CD14-positive monocyte (primary cell): ENCODE data around the gene RBL1. TPM values are rescaled to one million over a fixed set of nuclear protein-coding genes. Genes with fewer than 3 reads are reported as not detected.
A peak's percentile ranks its signal among the peaks of the same experiment; 100 is the strongest.
"Not testable (repeated sequence)": the region's sequence is repeated elsewhere in the genome, so short reads cannot be mapped to it uniquely, and the experiment has no call there.

Experiments used
- DNase-seq, 3 donors: peaks; one replicate each; pipeline ENCODE4 v3.0.0-alpha.2; 2011 to 2022
- H2AFZ ChIP-seq: 2 replicates; pipeline ENCODE4 v1.6.0; 2012; ENCODE audit warnings: mild to moderate bottlenecking, low read depth, low read length, inconsistent platforms; ENCODE audit not compliant: insufficient read depth, poor library complexity, severe bottlenecking
- H3K27ac ChIP-seq, 2 donors: 1 replicate in 1 of 2; 2 replicates in 1 of 2; pipeline ENCODE4 v1.5.1; 2012 to 2013; ENCODE audit warnings: low read length in 2 of 2, control low read depth in 1 of 2, inconsistent platforms in 1 of 2, low read depth in 1 of 2, mild to moderate bottlenecking in 1 of 2
- H3K27me3 ChIP-seq, 2 donors: one replicate each; pipeline versions ENCODE4 v1.6.0 to v1.6.1; 2011 to 2013; ENCODE audit warnings: low read length in 2 of 2; ENCODE audit not compliant: control insufficient read depth in 2 of 2, insufficient read depth in 2 of 2
- H3K36me3 ChIP-seq, 2 donors: replicated peaks in 1 of 2; 1 replicate in 1 of 2; 2 replicates in 1 of 2; pipeline versions ENCODE4 v1.5.1 to v1.6.1; 2012 to 2013; ENCODE audit warnings: low read length in 2 of 2, control low read depth in 1 of 2, inconsistent platforms in 1 of 2, mild to moderate bottlenecking in 1 of 2; ENCODE audit not compliant: insufficient read depth in 2 of 2, control insufficient read depth in 1 of 2
- H3K4me1 ChIP-seq, 2 donors: 1 replicate in 1 of 2; 2 replicates in 1 of 2; pipeline versions ENCODE4 v1.5.1 to v1.6.1; 2012 to 2013; ENCODE audit warnings: low read length in 2 of 2, control low read depth in 1 of 2, inconsistent platforms in 1 of 2, mild to moderate bottlenecking in 1 of 2, moderate library complexity in 1 of 2; ENCODE audit not compliant: insufficient read depth in 2 of 2, control insufficient read depth in 1 of 2
- H3K4me2 ChIP-seq: replicated peaks from 2 replicates; pipeline ENCODE3; 2012; ENCODE audit warnings: low read length, moderate library complexity, mild to moderate bottlenecking; ENCODE audit not compliant: poor library complexity, severe bottlenecking; ENCODE audit errors: extremely low read depth
- H3K4me3 ChIP-seq, 3 experiments: fragments of 200-600 bp in 1 of 3; sonication (generic) in 1 of 3; replicated peaks in 1 of 3; 1 replicate in 2 of 3; 2 replicates in 1 of 3; pipeline ENCODE4 v1.5.1; 2011 to 2013; ENCODE audit warnings: low read length in 3 of 3, mild to moderate bottlenecking in 3 of 3, control low read depth in 2 of 3, low read depth in 2 of 3, inconsistent platforms in 1 of 3, moderate library complexity in 1 of 3
- H3K79me2 ChIP-seq: 2 replicates; pipeline ENCODE4 v1.6.0; 2012; ENCODE audit warnings: mild to moderate bottlenecking, control low read depth, inconsistent platforms, low read length, moderate library complexity; ENCODE audit not compliant: insufficient read depth
- H3K9ac ChIP-seq: 2 replicates; pipeline ENCODE4 v1.6.0; 2017; ENCODE audit warnings: low read length, mild to moderate bottlenecking; ENCODE audit not compliant: insufficient read depth, poor library complexity, severe bottlenecking
- H3K9me3 ChIP-seq, 2 donors: replicated peaks in 1 of 2; 1 replicate in 1 of 2; 2 replicates in 1 of 2; pipeline versions ENCODE4 v1.5.1 to v1.6.1; 2012 to 2013; ENCODE audit warnings: low read length in 2 of 2, control low read depth in 1 of 2; ENCODE audit not compliant: control insufficient read depth in 1 of 2, insufficient read depth in 1 of 2
- H4K20me1 ChIP-seq: 2 replicates; pipeline ENCODE4 v1.6.0; 2012; ENCODE audit warnings: mild to moderate bottlenecking, low read length, control low read depth, moderate library complexity; ENCODE audit not compliant: insufficient read depth
- H3K27ac Mint-ChIP-seq, 7 donors: one replicate each; pipeline ENCODE4 v1.8.0; 2020; ENCODE audit warnings: mild to moderate bottlenecking in 7 of 7, mixed read lengths in 7 of 7, moderate library complexity in 6 of 7, inconsistent platforms in 2 of 7
- H3K27me3 Mint-ChIP-seq, 3 donors: one replicate each; pipeline ENCODE4 v1.8.0; 2021 to 2022; ENCODE audit warnings: low read depth in 3 of 3, mild to moderate bottlenecking in 3 of 3, mixed read lengths in 3 of 3, moderate library complexity in 3 of 3, inconsistent platforms in 1 of 3
- H3K36me3 Mint-ChIP-seq, 2 donors: one replicate each; pipeline ENCODE4 v1.8.0; 2020; ENCODE audit warnings: mixed read lengths in 2 of 2, inconsistent platforms in 1 of 2, mild to moderate bottlenecking in 1 of 2
- H3K4me1 Mint-ChIP-seq: one replicate; pipeline ENCODE4 v1.8.0; 2020; ENCODE audit warnings: mild to moderate bottlenecking, mixed read lengths
- H3K4me3 Mint-ChIP-seq, 2 donors: one replicate each; pipeline ENCODE4 v1.8.0; 2020; ENCODE audit warnings: mild to moderate bottlenecking in 2 of 2, mixed read lengths in 2 of 2, moderate library complexity in 1 of 2
- H3K9me3 Mint-ChIP-seq, 7 donors: one replicate each; pipeline ENCODE4 v1.8.0; 2020 to 2022; ENCODE audit warnings: mixed read lengths in 7 of 7, mild to moderate bottlenecking in 6 of 7, moderate library complexity in 6 of 7, inconsistent platforms in 2 of 7
- WGBS: methylation state at CpG from one replicate; pipeline ENCODE4 v1.1.5; 2013; ENCODE audit warnings: missing lambda C conversion rate; ENCODE audit not compliant: insufficient coverage; 5-methylcytosine and 5-hydroxymethylcytosine counted together
- intact Hi-C, 2 donors: fragments of 100-400 bp; cut with micrococcal nuclease; formaldehyde crosslinking; loops; one replicate each; pipeline versions ENCODE4 v1.15.0 to v1.15.1; 2023
- polyA plus RNA-seq, 3 donors: library from polyadenylated mRNA; depleted of rRNA in 1 of 3; unstranded in 2 of 3; stranded (reverse) in 1 of 3; fragments of 300-500 nt in 2 of 3; fragments of >200 nt in 1 of 3; fragmentation: Illumina TruSeq in 2 of 3; gene quantifications; 1 replicate in 2 of 3; 2 replicates in 1 of 3; pipeline ENCODE4 v1.2.3, GENCODE V29; 2012 to 2021
- TF ChIP-seq, protein P1 (sequence below): fragments of 200-600 bp; IDR thresholded peaks from one replicate; pipeline ENCODE4 v1.8.0; 2022; ENCODE audit warnings: antibody characterized with exemption, mild to moderate bottlenecking

Gene RBL1
- polyA plus RNA-seq, 3 donors: 1.5 to 3.7 (median 2.4) TPM

DNA sequence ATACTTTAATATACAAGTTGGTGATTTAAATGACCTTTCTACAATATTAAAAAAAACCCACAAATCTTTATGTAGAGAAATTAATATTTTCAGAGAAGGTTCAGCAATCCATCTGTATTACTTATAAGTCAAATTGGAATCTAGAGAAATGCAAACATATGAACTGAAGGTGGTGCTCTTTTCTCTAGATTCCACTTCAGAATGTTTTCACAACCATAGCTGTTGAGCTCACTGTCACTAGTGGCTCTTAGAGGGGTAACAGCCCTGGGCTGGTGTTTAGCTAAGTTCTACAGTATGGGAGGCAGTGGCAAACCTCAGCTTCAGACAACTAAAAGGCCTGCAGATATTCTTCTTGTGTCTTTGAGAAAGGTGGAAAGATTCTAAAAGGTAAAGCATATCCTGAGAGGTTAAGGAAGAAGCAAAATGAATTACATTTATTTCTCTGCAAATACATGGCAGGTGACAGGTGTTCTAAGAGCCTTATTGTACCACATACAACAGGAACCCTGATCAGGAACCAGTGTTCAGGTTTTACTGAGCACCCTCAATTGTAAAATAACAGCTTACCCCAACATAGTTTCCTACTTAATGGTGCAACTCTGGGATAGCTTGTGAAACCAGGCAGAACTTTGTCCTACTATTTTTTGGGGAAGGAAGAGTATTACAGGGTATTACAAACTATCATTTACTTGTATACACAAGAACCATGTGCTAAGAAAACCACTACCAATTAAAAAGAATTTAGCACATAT lies 87.7 kb downstream of the RBL1 start:
- H3K36me3 ChIP-seq: no peaks in the 10 kb centered on the region
- H3K9me3 ChIP-seq: no peaks in the 10 kb centered on the region
- no peak overlapping the region for H2AFZ ChIP-seq
- peak overlapping the region; percentile 72 to 96 for H3K27ac ChIP-seq
- H3K79me2 ChIP-seq: peaks cover 41% of the 10 kb centered on the region
- Mint-ChIP-seq H3K27me3 (no peaks in the 10 kb centered on the region), H3K36me3 (peaks cover 7 to 11% of the 10 kb centered on the region in 2 donors), H3K9me3 (no peaks in the 10 kb centered on the region), H3K4me1 (peaks cover 61% of the 10 kb centered on the region), H3K27ac (peak overlapping the region; percentile 96 to 99 (median 98)), H3K4me3 (peak overlapping the region; percentile 56 to 84)
- intact Hi-C loops: loop anchor here in 1 of 2 donors (2.0 kb wide), 1 partner anchor 57 kb away; the partner anchor contains the start of gene SAMHD1
- H3K4me2 ChIP-seq: peak overlapping the region; percentile 68
- peaks cover 75 to 82% of the 10 kb centered on the region in 2 donors for H3K4me1 ChIP-seq
- DNase-seq: peak; percentile 33 to 66 (median 50)
- H4K20me1 ChIP-seq: no peaks in the 10 kb centered on the region
- peak overlapping the region in 1 of 3 experiments; percentile 62 for H3K4me3 ChIP-seq
- no peaks in the 10 kb centered on the region for H3K27me3 ChIP-seq
- TF ChIP-seq, protein P1, sequence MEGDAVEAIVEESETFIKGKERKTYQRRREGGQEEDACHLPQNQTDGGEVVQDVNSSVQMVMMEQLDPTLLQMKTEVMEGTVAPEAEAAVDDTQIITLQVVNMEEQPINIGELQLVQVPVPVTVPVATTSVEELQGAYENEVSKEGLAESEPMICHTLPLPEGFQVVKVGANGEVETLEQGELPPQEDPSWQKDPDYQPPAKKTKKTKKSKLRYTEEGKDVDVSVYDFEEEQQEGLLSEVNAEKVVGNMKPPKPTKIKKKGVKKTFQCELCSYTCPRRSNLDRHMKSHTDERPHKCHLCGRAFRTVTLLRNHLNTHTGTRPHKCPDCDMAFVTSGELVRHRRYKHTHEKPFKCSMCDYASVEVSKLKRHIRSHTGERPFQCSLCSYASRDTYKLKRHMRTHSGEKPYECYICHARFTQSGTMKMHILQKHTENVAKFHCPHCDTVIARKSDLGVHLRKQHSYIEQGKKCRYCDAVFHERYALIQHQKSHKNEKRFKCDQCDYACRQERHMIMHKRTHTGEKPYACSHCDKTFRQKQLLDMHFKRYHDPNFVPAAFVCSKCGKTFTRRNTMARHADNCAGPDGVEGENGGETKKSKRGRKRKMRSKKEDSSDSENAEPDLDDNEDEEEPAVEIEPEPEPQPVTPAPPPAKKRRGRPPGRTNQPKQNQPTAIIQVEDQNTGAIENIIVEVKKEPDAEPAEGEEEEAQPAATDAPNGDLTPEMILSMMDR: peak; percentile 53
- H3K9ac ChIP-seq: no peak overlapping the region

DNA sequence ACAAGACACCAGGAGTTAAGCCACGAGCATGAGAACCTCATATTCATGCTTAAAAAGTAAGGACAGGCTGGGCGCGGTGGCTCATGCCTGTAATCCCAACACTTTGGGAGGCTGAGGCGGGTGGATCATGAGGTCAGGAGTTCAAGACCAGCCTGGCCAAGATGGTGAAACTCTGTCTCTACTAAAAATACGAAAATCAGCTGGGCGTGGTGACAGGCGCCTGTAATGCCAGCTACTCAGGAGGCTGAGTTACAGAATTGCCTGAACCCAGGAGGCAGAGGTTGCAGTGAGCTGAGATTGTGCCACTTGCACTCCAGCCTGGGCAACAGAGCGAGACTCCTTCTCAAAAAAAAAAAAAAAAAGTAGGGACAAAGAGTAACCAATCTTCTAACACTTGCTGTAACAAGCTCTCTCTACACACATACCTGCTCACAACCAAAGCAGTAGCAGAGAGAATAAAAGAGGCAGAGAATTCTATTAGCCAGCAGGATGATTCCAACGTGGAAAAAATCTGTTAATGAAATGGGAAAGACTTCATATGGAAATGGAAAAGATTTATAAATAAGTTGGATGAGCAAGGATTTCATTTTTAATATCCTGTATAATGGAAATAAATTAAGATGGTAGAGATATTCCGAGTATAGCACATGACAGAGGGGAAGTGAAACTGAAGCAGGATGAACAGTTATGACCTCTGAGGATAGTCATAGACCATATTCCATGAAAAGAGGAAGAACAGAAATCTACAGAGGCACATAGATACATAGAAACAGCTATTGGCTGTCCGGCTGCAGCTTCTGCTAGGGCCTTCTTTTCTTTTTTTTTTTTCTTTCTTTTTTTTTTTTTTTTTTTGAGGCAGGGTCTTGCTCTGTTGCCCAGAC lies 90.5 kb downstream of the RBL1 start:
- H3K36me3 ChIP-seq, H2AFZ ChIP-seq, H3K27me3 Mint-ChIP-seq, H3K27me3 ChIP-seq, H3K9me3 ChIP-seq, H4K20me1 ChIP-seq, intact Hi-C loops, H3K9me3 Mint-ChIP-seq: not testable (repeated sequence)
- H3K4me3 ChIP-seq: peak overlapping the region in 1 of 3 experiments; percentile 52
- Mint-ChIP-seq H3K27ac (peak overlapping the region; percentile 97 to 99 (median 98)), H3K36me3 (peaks cover 8 to 11% of the 10 kb centered on the region in 2 donors), H3K4me3 (peak overlapping the region; percentile 6 to 68), H3K4me1 (peaks cover 54% of the 10 kb centered on the region)
- H3K4me2 ChIP-seq: peak overlapping the region; percentile 63
- DNase-seq: peak; percentile 88 to 97 (median 94)
- peaks cover 40% of the 10 kb centered on the region for H3K79me2 ChIP-seq
- H3K27ac ChIP-seq: peak overlapping the region; percentile 90 to 96
- peak overlapping the region; percentile 51 for H3K9ac ChIP-seq
- WGBS: 0% methylated on average over 3 of the region's 11 CpGs
- peaks cover 66 to 69% of the 10 kb centered on the region in 2 donors for H3K4me1 ChIP-seq

DNA sequence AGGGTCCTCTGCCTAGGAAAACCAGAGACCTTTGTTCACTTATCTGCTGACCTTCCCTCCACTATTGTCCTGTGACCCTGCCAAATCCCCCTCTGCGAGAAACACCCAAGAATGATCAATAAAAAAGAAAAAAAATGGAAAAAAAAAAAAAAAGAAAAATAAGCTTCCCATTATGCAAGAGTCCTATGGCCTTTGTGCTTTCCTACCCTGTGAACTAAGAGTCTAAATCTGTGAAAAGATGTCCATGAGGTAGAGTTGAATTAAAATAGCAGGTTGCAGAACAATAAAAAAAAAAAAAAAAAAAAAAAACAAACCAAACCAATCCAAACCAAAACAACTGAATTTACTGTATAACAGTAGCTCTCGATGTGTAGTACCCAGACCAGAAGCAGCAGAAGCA lies 94.2 kb downstream of the RBL1 start:
- H3K4me3 ChIP-seq, intact Hi-C loops, H3K9me3 Mint-ChIP-seq, H3K27ac Mint-ChIP-seq, H3K27me3 ChIP-seq, H3K4me3 Mint-ChIP-seq, H3K27ac ChIP-seq, H2AFZ ChIP-seq, H3K27me3 Mint-ChIP-seq, H3K4me2 ChIP-seq, H3K9ac ChIP-seq, H4K20me1 ChIP-seq, DNase-seq, H3K9me3 ChIP-seq: not testable (repeated sequence)
- Mint-ChIP-seq H3K36me3 (peaks cover 17 to 19% of the 10 kb centered on the region in 2 donors), H3K4me1 (peaks cover 23% of the 10 kb centered on the region)
- Histone ChIP-seq H3K4me1 (peaks cover 31 to 33% of the 10 kb centered on the region in 2 donors), H3K79me2 (peaks cover 25% of the 10 kb centered on the region), H3K36me3 (peaks cover 0 to 10% of the 10 kb centered on the region in 2 donors)
- WGBS: 86% methylated on average over 1 of the region's 2 CpGs
